DOHH2 (cell line): ENCODE data around the gene RPS6KA4.
A peak's percentile ranks its signal among the peaks of the same experiment; 100 is the strongest.

Experiments
- H3F3A ChIP-seq: fragments of 200-600 bp; sonication (generic), shearing (Covaris generic); 2 replicates; pipeline ENCODE4 v1.6.0; 2016; ENCODE audit warnings: antibody characterized with exemption, mild to moderate bottlenecking; ENCODE audit not compliant: control insufficient read depth, insufficient read depth
- H3K27ac ChIP-seq: fragments of 200-600 bp; sonication (generic); 2 replicates; pipeline ENCODE4 v1.5.1; 2014; ENCODE audit warnings: low read depth, mild to moderate bottlenecking, low read length, moderate library complexity
- H3K27me3 ChIP-seq: fragments of 200-600 bp; sonication (generic); 2 replicates; pipeline ENCODE4 v1.6.1; 2014; ENCODE audit warnings: mild to moderate bottlenecking, low read length, mixed read lengths; ENCODE audit not compliant: control insufficient read depth
- H3K36me3 ChIP-seq: fragments of 200-600 bp; sonication (generic); 2 replicates; pipeline ENCODE4 v1.6.1; 2014; ENCODE audit warnings: mild to moderate bottlenecking, low read length, moderate library complexity, mixed read lengths; ENCODE audit not compliant: control insufficient read depth
- H3K4me1 ChIP-seq: fragments of 200-600 bp; sonication (generic); 2 replicates; pipeline ENCODE4 v1.6.1; 2014; ENCODE audit warnings: mild to moderate bottlenecking, low read length, mixed read lengths; ENCODE audit not compliant: control insufficient read depth
- H3K4me2 ChIP-seq: fragments of 200-600 bp; sonication (generic); 2 replicates; pipeline ENCODE4 v1.6.0; 2014; ENCODE audit warnings: mild to moderate bottlenecking, low read length, moderate library complexity
- H3K4me3 ChIP-seq: fragments of 200-600 bp; sonication (generic); 2 replicates; pipeline ENCODE4 v1.5.1; 2014; ENCODE audit warnings: mild to moderate bottlenecking, low read length, mixed read lengths
- H3K79me2 ChIP-seq: fragments of 200-600 bp; sonication (generic); 2 replicates; pipeline ENCODE4 v1.6.1; 2014; ENCODE audit warnings: mild to moderate bottlenecking, low read length, mixed read lengths; ENCODE audit not compliant: control insufficient read depth
- H3K9me2 ChIP-seq: fragments of 200-600 bp; sonication (generic); replicated peaks from 2 replicates; pipeline ENCODE4 v1.6.1; 2014; ENCODE audit warnings: mild to moderate bottlenecking, low read length, mixed read lengths; ENCODE audit not compliant: control insufficient read depth
- H3K9me3 ChIP-seq: fragments of 200-600 bp; sonication (generic); 2 replicates; pipeline ENCODE4 v1.6.1; 2014; ENCODE audit warnings: antibody characterized with exemption, low read length, mixed read lengths; ENCODE audit not compliant: control insufficient read depth, insufficient read depth
- H4K20me1 ChIP-seq: fragments of 200-600 bp; sonication (generic); 2 replicates; pipeline ENCODE4 v1.6.0; 2014; ENCODE audit warnings: low read depth, mild to moderate bottlenecking, antibody characterized with exemption, low read length, moderate library complexity; ENCODE audit not compliant: control insufficient read depth, insufficient read depth
- EZH2phosphoT487 ChIP-seq: fragments of 200-600 bp; sonication (generic); IDR thresholded peaks from 2 replicates; pipeline ENCODE4 v1.6.1; 2017; ENCODE audit warnings: borderline replicate concordance, mild to moderate bottlenecking, antibody characterized with exemption, low read length, moderate library complexity, mixed read lengths
- TF ChIP-seq, protein P1 (sequence below): fragments of 200-600 bp; sonication (generic); IDR thresholded peaks from one replicate; pipeline ENCODE4 v1.5.1; 2014; ENCODE audit warnings: antibody characterized with exemption, mild to moderate bottlenecking, low read depth, low read length; ENCODE audit not compliant: poor library complexity, severe bottlenecking

RPS6KA4 gene

DNA sequence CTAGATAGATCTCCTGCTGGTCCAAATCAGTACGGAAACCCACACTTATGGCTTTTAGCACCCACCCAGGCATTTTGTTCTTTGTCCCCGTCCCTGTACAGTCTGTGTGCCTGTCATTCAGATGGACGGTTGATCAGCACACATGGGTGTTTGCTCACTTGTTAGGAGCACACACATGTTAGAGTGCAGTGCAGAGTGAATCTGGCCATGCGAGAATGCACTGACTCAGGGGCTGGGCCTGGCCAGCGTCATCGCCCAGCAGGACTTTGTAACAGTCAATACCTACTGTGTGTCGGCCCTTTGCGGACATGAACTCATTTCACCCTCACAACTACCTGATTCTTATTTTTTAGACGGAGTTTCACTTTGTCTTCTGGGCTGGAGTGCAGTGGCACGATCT, 3.4 kb downstream of the RPS6KA4 start:
- Histone ChIP-seq H3K9me2 (no peaks in the 10 kb centered on the region), H3F3A (peaks cover 8% of the 10 kb centered on the region; the same call in 1 of the 2 replicates), H3K36me3 (peaks cover 26% of the 10 kb centered on the region), H4K20me1 (no peaks in the 10 kb centered on the region), H3K4me1 (peaks cover 42% of the 10 kb centered on the region), H3K79me2 (peaks cover 6% of the 10 kb centered on the region; the same call in 1 of the 2 replicates), H3K27me3 (no peaks in the 10 kb centered on the region), H3K4me2 (no peak overlapping the region), H3K9me3 (no peaks in the 10 kb centered on the region), H3K4me3 (no peak overlapping the region), H3K27ac (no peak overlapping the region)
- TF ChIP-seq, protein P1, sequence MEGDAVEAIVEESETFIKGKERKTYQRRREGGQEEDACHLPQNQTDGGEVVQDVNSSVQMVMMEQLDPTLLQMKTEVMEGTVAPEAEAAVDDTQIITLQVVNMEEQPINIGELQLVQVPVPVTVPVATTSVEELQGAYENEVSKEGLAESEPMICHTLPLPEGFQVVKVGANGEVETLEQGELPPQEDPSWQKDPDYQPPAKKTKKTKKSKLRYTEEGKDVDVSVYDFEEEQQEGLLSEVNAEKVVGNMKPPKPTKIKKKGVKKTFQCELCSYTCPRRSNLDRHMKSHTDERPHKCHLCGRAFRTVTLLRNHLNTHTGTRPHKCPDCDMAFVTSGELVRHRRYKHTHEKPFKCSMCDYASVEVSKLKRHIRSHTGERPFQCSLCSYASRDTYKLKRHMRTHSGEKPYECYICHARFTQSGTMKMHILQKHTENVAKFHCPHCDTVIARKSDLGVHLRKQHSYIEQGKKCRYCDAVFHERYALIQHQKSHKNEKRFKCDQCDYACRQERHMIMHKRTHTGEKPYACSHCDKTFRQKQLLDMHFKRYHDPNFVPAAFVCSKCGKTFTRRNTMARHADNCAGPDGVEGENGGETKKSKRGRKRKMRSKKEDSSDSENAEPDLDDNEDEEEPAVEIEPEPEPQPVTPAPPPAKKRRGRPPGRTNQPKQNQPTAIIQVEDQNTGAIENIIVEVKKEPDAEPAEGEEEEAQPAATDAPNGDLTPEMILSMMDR: no peak
- TF ChIP-seq EZH2phosphoT487: no peak

DNA sequence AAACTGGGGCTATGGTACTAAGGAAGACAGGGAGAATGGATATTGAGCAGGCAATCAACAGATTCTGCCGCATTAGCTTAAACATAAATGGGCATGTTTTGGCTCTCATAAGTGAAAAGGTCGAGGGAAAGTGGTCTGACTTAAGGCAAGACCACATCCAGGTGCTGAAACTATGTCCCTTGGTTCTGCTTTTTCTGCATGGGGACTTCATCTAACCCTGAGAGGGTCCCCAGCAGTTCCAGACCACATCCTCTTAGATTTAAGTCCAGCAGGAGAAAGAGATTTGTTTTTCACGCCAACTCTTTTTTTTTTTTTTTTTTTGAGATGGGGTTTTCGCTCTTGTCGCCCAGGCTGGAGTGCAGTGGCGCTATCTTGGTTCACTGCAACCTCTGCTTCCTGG, 5.5 kb downstream of the RPS6KA4 start:
- H3K36me3 ChIP-seq: peaks cover 26% of the 10 kb centered on the region
- H3K27me3 ChIP-seq: no peaks in the 10 kb centered on the region
- H3K9me2 ChIP-seq: no peaks in the 10 kb centered on the region

DNA sequence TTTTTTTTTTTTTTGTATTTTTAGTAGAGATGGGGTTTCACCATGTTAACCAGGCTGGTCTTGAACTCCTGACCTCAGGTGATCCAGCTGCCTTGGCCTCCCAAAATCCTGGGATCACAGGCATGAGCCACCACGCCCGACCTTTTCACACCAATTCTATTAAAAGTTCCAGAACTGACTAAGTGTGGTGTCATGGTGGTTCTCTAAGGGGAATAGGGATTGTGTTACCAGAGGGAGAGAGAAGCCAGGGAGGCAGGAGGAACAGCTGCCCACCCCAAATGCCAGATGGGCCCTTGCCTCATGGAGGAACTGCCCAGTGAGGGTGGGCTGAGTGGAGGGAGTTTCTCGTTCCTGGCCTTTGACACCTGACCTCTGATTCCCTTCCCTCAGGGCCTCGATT, 5.9 kb downstream of the RPS6KA4 start:
- Histone ChIP-seq H4K20me1 (no peaks in the 10 kb centered on the region), H3K9me3 (no peaks in the 10 kb centered on the region), H3K4me2 (no peak overlapping the region), H3K9me2 (no peaks in the 10 kb centered on the region), H3K79me2 (no peaks in the 10 kb centered on the region), H3K27ac (0 out of 2 replicates have a peak overlapping the region, but pooled peaks have one; percentile 22), H3K27me3 (no peaks in the 10 kb centered on the region), H3K4me1 (peaks cover 21% of the 10 kb centered on the region), H3K36me3 (peaks cover 26% of the 10 kb centered on the region), H3F3A (peaks cover 8% of the 10 kb centered on the region; the same call in 1 of the 2 replicates), H3K4me3 (no peak overlapping the region)
- no peak for TF ChIP-seq EZH2phosphoT487
- TF ChIP-seq, protein P1: no peak

More for the DNA sequence above, 5.5 kb downstream of the RPS6KA4 start:
- Histone ChIP-seq H3F3A (peaks cover 8% of the 10 kb centered on the region; the same call in 1 of the 2 replicates), H3K4me1 (peaks cover 26% of the 10 kb centered on the region), H3K9me3 (no peaks in the 10 kb centered on the region), H3K4me3 (no peak overlapping the region), H3K79me2 (peaks cover 3% of the 10 kb centered on the region; the same call in 1 of the 2 replicates), H3K4me2 (peak overlapping the region; percentile 10; the same call in 1 of the 2 replicates), H3K27ac (peak overlapping the region; percentile 41), H4K20me1 (no peaks in the 10 kb centered on the region)
- TF ChIP-seq, protein P1: no peak
- TF ChIP-seq EZH2phosphoT487: no peak

DNA sequence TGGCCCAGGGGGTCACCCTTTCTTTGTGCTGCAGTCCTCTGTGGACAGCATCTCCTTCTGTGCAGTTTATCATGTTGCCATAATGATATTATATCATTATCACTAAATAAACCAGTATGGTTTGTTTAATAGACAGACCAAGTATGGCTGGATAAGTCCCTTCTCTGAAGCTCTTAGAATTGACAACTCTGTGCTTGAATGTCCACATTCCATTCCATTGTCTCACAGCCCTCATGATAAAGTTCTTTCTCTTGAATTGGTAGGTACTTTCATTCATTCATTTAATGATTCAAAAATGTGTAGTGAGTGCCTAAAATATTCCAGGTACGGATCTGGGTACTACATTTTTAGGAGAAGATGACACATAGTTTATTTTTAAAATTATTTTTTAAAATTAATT, 7.8 kb downstream of the RPS6KA4 start:
- Histone ChIP-seq H3K79me2 (no peaks in the 10 kb centered on the region), H3F3A (peaks cover 8% of the 10 kb centered on the region; the same call in 1 of the 2 replicates), H3K36me3 (peaks cover 24% of the 10 kb centered on the region), H3K9me3 (no peaks in the 10 kb centered on the region), H3K4me3 (no peak overlapping the region), H3K9me2 (no peaks in the 10 kb centered on the region), H3K27me3 (no peaks in the 10 kb centered on the region), H3K27ac (no peak overlapping the region), H3K4me1 (peaks cover 14% of the 10 kb centered on the region), H4K20me1 (no peaks in the 10 kb centered on the region), H3K4me2 (no peak overlapping the region)
- TF ChIP-seq, protein P1: no peak
- no peak for TF ChIP-seq EZH2phosphoT487
